ENCODE data around the gene ADAMTS7.
"Not testable (repeated sequence)": the region's sequence is repeated elsewhere in the genome, so short reads cannot be mapped to it uniquely, and the experiment has no call there.

Gene ADAMTS7

DNA sequence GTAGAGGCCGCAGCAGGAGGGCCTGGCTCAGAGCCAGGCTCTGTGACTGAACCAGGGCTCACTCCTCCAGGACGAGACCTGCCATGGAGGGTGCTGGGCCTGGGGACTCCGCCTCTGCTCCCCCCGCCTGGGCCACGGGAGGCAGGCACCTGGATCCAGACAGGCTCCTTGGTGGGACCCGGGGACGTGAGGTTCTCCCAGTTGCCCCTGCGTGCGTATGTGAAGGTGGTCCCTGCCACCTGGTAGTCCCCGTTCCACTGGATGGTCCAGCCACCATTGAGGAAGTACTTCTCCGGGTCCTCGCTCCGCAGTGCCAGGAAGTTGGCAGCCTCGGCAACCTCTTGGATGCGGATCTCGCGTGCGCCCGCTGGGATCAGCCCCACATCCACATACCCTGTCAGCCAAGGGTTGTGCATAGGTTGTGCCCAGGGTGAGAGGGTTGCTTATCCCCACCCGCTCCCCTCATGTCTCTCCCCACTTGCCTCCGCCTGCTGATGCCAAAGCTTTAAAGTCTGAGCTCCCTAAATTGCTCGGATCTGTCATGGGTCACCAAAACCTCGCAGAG is 39.7 kb downstream of the ADAMTS7 start:
- H3K27me3 ChIP-seq (ENCODE audit: low read depth); H3K36me3 ChIP-seq (replicated peaks); H3K4me3 ChIP-seq; H3K9me3 ChIP-seq; H3K4me1 ChIP-seq; DNase-seq (ENCODE audit: low spot score in 2 of 2): not testable (repeated sequence)
- in situ Hi-C loops (cut with MboI; ENCODE audit: low sequenced_read_pairs): loop anchor here (25.0 kb wide), 1 partner anchor 416 kb away; no protein-coding TSS in a partner anchor

GRCh38 chr15:78771020-78771419 is 40.2 kb downstream of the ADAMTS7 start:
- H3K9me3 ChIP-seq; H3K36me3 ChIP-seq (replicated peaks); H3K27me3 ChIP-seq (ENCODE audit: low read depth); H3K4me3 ChIP-seq; H3K4me1 ChIP-seq; DNase-seq (ENCODE audit: low spot score in 2 of 2): not testable (repeated sequence)
- in situ Hi-C loops (cut with MboI; ENCODE audit: low sequenced_read_pairs): loop anchor here (25.0 kb wide), 1 partner anchor 416 kb away; no protein-coding TSS in a partner anchor

DNA sequence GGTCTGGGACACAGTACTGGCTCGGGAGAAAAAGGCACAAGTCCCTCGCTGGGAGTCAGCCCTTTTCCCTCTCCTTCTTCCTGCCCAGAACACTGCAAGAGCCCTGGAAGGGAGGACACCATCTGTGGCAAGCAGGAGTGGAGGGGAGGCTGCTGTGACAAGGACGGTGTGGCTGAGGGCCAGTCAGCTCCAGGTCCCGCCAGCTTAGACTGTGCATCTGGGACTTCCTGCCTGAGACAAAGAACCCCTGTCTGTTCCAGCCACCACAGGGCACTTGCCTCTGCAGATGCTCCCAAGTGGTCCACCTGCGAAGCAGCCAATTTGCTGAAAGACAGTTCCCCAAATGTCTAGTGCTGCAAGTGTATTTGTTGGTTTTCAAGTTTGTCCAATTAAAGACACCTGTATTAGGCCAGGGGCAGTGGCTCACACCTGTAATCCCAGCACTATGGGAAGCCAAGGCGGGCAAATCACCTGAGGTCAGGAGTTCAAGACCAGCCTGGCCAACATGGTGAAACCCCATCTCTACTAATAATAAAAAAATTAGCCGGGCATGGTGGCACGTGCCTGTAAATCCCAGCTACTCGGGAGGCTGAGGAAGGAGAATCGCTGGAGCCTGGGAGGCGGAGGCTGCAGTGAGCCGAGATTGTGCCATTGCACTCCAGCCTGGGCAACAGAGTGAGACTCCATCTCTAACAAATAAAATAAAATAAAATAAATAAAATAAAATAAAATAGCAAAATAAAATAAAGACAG is 41.6 kb downstream of the ADAMTS7 start:
- in situ Hi-C loops (cut with MboI; ENCODE audit: low sequenced_read_pairs): loop anchor here (25.0 kb wide), 1 partner anchor 418 kb away; no protein-coding TSS in a partner anchor
- H3K36me3 ChIP-seq (replicated peaks); H3K9me3 ChIP-seq; H3K27me3 ChIP-seq (ENCODE audit: low read depth); H3K4me3 ChIP-seq; H3K4me1 ChIP-seq; DNase-seq (ENCODE audit: low spot score in 2 of 2): not testable (repeated sequence)

DNA sequence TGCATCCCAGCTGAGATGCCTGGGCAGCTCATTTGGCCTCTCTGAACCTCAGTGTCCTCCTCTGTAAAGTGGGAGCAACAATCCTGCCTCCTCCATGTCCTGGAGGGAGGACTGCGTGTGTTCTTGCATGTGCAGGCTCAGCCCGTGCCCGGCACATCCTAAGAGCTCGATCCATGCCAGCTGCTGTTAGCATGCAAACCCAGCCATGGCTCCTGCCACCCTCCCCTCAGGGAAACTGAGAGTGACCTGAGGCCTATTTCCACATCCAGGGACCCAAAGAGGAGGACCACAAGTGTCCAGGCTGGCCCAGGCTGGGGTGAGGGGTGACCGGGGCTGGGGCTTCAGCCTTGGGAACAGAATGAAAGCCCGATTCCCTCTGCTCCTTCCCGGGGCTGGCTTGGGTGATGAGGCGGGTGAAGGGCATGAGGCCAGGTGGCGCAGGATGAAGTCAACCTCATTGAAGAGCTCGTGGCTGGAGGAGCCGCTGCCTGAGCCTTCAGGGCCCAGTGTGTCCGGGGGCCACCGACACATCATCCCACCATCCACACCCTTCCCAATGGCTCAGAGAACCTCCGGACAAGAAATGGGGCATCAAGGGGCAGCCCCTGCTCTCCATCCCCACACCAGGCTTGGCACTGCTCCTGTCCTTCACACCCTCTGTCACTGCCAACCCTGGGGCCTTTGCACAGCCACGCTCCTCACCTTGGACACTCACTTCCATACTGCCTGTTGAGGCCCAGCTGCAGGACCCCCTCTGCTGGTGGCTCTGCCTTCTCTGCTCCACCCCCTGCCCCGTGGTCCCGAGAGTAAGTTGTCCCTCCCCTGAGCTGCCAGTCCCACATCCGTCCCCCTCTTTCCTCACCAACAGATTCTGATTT is 42.5 kb downstream of the ADAMTS7 start:
- no peak overlapping the region for H3K4me3 ChIP-seq
- in situ Hi-C loops (cut with MboI; ENCODE audit: low sequenced_read_pairs): loop anchor here (25.0 kb wide), 1 partner anchor 419 kb away; no protein-coding TSS in a partner anchor
- H3K9me3 ChIP-seq: no peaks in the 10 kb centered on the region
- DNase-seq (ENCODE audit: low spot score in 2 of 2): no peak
- H3K4me1 ChIP-seq: no peaks in the 10 kb centered on the region
- no peaks in the 10 kb centered on the region for H3K36me3 ChIP-seq (replicated peaks)
- no peaks in the 10 kb centered on the region for H3K27me3 ChIP-seq (ENCODE audit: low read depth)

- Histone ChIP-seq H3K27me3 (ENCODE audit: low read depth) (no peaks in the 10 kb centered on the region), H3K4me3 (no peak overlapping the region), H3K9me3 (no peaks in the 10 kb centered on the region), H3K36me3 (replicated peaks) (no peaks in the 10 kb centered on the region), H3K4me1 (no peaks in the 10 kb centered on the region)
- in situ Hi-C loops (cut with MboI; ENCODE audit: low sequenced_read_pairs): loop anchor here (25.0 kb wide), 1 partner anchor 419 kb away; no protein-coding TSS in a partner anchor
- DNase-seq (ENCODE audit: low spot score in 2 of 2): no peak
Observed at GRCh38 chr15:78768096-78768495, 43.2 kb downstream of the ADAMTS7 start.

DNA sequence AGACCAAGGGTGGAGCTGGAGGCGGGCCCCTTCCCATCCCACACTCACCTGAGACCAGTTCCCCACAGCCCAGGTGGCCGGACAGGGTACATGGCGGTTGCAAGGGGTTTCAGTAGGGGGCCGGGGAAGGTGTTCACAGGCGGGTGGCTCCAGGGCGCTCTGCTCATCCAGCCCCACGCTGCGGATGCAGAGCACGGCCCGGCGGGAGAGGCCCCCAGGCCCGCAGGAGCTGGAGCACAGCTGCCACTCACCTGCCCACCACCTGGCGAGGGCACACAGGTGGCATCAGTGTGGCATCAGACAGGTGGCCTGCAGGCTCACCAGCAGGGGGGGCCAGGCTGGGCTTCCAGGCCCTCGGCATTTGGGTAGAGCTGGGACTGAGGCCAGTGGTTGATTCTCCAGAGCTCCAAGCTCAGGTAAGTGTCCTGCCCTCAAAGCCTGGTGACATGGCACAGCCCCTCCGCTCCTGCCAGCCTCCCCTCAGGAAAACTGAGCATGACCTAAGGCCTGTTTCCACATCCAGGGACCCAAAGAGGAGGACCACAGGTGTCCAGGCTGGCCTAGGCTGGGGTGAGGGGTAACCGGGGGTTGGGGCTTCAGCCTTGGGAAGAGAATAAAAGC is 43.8 kb downstream of the ADAMTS7 start:
- H3K27me3 ChIP-seq (ENCODE audit: low read depth): no peaks in the 10 kb centered on the region
- no peaks in the 10 kb centered on the region for H3K4me1 ChIP-seq
- no peak for DNase-seq (ENCODE audit: low spot score in 2 of 2)
- H3K36me3 ChIP-seq (replicated peaks): no peaks in the 10 kb centered on the region
- in situ Hi-C loops (cut with MboI; ENCODE audit: low sequenced_read_pairs): loop anchor here (25.0 kb wide), 1 partner anchor 420 kb away; no protein-coding TSS in a partner anchor
- H3K4me3 ChIP-seq: no peak overlapping the region
- no peaks in the 10 kb centered on the region for H3K9me3 ChIP-seq

GRCh38 chr15:78766641-78767071 is 44.6 kb downstream of the ADAMTS7 start:
- H3K36me3 ChIP-seq (replicated peaks); DNase-seq (ENCODE audit: low spot score in 2 of 2); H3K4me1 ChIP-seq; H3K27me3 ChIP-seq (ENCODE audit: low read depth); H3K9me3 ChIP-seq; H3K4me3 ChIP-seq: not testable (repeated sequence)
- in situ Hi-C loops (cut with MboI; ENCODE audit: low sequenced_read_pairs): loop anchor here (25.0 kb wide), 1 partner anchor 421 kb away; no protein-coding TSS in a partner anchor

- Histone ChIP-seq H3K27me3 (ENCODE audit: low read depth) (no peaks in the 10 kb centered on the region), H3K4me1 (no peaks in the 10 kb centered on the region), H3K36me3 (replicated peaks) (no peaks in the 10 kb centered on the region), H3K9me3 (no peaks in the 10 kb centered on the region), H3K4me3 (no peak overlapping the region)
- in situ Hi-C loops (cut with MboI; ENCODE audit: low sequenced_read_pairs): loop anchor here (25.0 kb wide), 1 partner anchor 421 kb away; no protein-coding TSS in a partner anchor
- DNase-seq (ENCODE audit: low spot score in 2 of 2): no peak
Observed at GRCh38 chr15:78766041-78766440, 45.2 kb downstream of the ADAMTS7 start.

GRCh38 chr15:78765154-78765860 is 46.0 kb downstream of the ADAMTS7 start:
- not testable (repeated sequence) for H3K4me3 ChIP-seq; H3K4me1 ChIP-seq; DNase-seq (ENCODE audit: low spot score in 2 of 2); H3K9me3 ChIP-seq; H3K36me3 ChIP-seq (replicated peaks); H3K27me3 ChIP-seq (ENCODE audit: low read depth)
- in situ Hi-C loops (cut with MboI; ENCODE audit: low sequenced_read_pairs): loop anchor here (25.0 kb wide), 1 partner anchor 422 kb away; no protein-coding TSS in a partner anchor

DNA sequence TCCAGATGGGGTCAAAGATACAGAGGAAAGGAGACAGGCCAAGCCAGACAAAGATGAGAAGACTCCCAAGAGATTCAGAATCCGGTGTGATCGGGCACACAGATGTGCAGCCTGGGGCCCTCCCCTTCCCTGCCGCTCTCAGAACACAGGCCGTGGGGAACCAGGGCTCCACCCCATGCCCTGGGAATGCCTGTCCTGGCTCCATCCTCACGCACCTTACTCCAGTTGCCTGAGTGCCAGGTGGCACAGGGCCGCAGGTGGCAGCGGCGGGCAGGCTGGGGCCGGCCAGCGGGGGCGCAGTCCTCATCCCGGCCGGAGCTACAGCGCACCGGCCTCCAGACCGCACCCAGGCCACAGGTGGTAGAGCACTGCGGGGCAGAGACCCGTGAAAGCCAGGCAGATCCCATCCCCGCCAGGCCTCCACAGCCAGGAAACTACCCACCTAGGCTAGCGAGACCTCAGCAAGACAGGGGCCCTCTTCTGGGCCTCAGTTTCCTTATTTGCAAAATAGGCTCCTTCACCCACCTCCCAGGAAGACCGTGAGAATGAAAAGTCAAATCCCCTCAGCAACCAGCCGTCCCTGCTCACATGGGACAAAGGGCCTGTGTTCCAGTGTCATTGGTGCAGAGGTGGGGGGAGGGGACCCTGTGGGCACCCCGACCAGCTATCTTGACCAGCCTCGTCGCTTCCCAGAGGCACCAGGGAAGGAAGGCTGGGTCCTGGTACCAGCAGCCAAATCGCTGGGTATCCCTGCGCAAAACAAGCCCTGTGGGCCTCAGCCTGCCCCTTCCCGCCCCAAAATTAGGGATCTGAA is 46.7 kb downstream of the ADAMTS7 start:
- H3K4me1 ChIP-seq; DNase-seq (ENCODE audit: low spot score in 2 of 2); H3K9me3 ChIP-seq; H3K27me3 ChIP-seq (ENCODE audit: low read depth); H3K36me3 ChIP-seq (replicated peaks); H3K4me3 ChIP-seq: not testable (repeated sequence)
- in situ Hi-C loops (cut with MboI; ENCODE audit: low sequenced_read_pairs): loop anchor here (25.0 kb wide), 1 partner anchor 423 kb away; no protein-coding TSS in a partner anchor

GRCh38 chr15:78763796-78764241 is 47.4 kb downstream of the ADAMTS7 start:
- Histone ChIP-seq H3K4me1 (no peaks in the 10 kb centered on the region), H3K27me3 (ENCODE audit: low read depth) (no peaks in the 10 kb centered on the region), H3K4me3 (no peak overlapping the region), H3K9me3 (no peaks in the 10 kb centered on the region), H3K36me3 (replicated peaks) (no peaks in the 10 kb centered on the region)
- in situ Hi-C loops (cut with MboI; ENCODE audit: low sequenced_read_pairs): loop anchor here (25.0 kb wide), 1 partner anchor 423 kb away; no protein-coding TSS in a partner anchor
- DNase-seq (ENCODE audit: low spot score in 2 of 2): no peak
